Spinal cord (tissue), 10 donors: Measurements from ENCODE around the gene INO80. TPM values are rescaled to one million over a fixed set of nuclear protein-coding genes. Genes with fewer than 3 reads are reported as not detected.
A peak's percentile ranks its signal among the peaks of the same experiment; 100 is the strongest.

Source experiments
- DNase-seq, 6 donors: peaks; one replicate each; pipeline versions ENCODE4 v3.0.0 to v3.0.0-alpha.2; 2013 to 2015; ENCODE audit warnings: low spot score in 6 of 6, low read depth in 4 of 6
- H3K27ac ChIP-seq: one replicate; pipeline ENCODE4 v1.5.1; 2013; ENCODE audit warnings: low read depth, low read length, control low read depth
- H3K27me3 ChIP-seq: one replicate; pipeline ENCODE4 v1.6.1; 2013; ENCODE audit warnings: low read length; ENCODE audit not compliant: control insufficient read depth, insufficient read depth
- H3K36me3 ChIP-seq: one replicate; pipeline ENCODE4 v1.6.1; 2013; ENCODE audit warnings: low read length; ENCODE audit not compliant: control insufficient read depth, insufficient read depth
- H3K4me1 ChIP-seq: one replicate; pipeline ENCODE4 v1.6.1; 2013; ENCODE audit warnings: low read length; ENCODE audit not compliant: control insufficient read depth, insufficient read depth
- H3K4me3 ChIP-seq: one replicate; pipeline ENCODE4 v1.5.1; 2013; ENCODE audit warnings: low read depth, low read length, control low read depth
- H3K9me3 ChIP-seq: one replicate; pipeline ENCODE4 v1.6.1; 2013; ENCODE audit warnings: low read length; ENCODE audit not compliant: control insufficient read depth, insufficient read depth
- WGBS: methylation state at CpG from one replicate; pipeline ENCODE4 v1.1.5; 2013; ENCODE audit warnings: missing lambda C conversion rate; ENCODE audit not compliant: insufficient coverage; 5-methylcytosine and 5-hydroxymethylcytosine counted together
- polyA plus RNA-seq, 2 donors: library from polyadenylated mRNA; unstranded; fragments of 120-200 nt; gene quantifications; one replicate each; pipeline ENCODE4 v1.2.1, GENCODE V29; 2013; ENCODE audit not compliant: insufficient read length in 2 of 2
- total RNA-seq, 2 donors: library from RNA; depleted of rRNA in 1 of 2; stranded (reverse); fragments of 120-200 nt in 1 of 2; fragments of >200 nt in 1 of 2; gene quantifications; one replicate each; pipeline versions ENCODE4 v1.2.3 to v1.2.4, GENCODE V29; 2013 to 2014
- donor health status: healthy.

INO80 gene
- total and polyA plus RNA-seq, 4 donors, result 15.9 to 27.8 (median 19.3) TPM

DNA sequence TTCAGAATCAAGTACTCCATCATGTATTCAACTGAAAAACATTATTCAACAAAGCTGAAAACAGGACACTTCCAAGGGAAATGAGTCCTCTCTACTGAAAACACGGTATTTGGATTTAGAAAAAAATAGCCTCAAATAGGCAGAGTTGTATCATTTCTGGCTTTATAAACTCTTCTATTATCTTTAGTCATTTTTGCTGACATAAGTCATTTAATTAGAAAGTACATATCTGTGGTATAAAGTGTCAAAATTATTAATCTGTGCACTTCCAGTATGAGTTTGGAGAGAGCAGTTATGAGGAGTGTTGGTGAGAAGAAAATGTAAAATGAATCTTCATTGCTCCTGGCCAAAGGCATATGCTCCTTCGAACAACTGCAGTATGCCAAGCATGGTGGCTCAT is 59.3 kb downstream of the INO80 start:
- Histone ChIP-seq H3K27ac (no peak overlapping the region), H3K9me3 (no peaks in the 10 kb centered on the region), H3K4me3 (no peak overlapping the region), H3K4me1 (no peaks in the 10 kb centered on the region), H3K36me3 (peaks cover 51% of the 10 kb centered on the region), H3K27me3 (no peaks in the 10 kb centered on the region)
- DNase-seq, result no peak
- WGBS, result 100% methylated on average over 1 of the region's 2 CpGs

DNA sequence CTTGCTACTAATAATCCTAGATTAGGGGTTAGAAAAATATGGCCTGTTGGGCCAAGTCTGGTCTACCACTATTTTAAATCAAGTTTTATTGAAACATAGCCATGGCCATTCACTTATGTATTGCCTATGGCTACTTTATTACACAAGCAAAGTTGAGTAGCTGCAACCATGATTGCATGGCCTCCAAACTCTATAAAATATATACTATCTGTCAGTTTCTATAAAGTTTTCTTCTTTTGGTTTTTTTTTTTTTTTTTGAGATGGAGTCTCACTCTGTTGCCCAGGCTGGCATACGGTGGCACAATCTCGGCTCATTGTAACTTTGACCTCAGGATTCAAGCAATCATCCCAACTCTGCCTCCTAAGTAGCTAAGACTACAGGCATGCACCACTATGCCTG is 60.4 kb downstream of the INO80 start:
- no peaks in the 10 kb centered on the region for H3K9me3 ChIP-seq
- no peaks in the 10 kb centered on the region for H3K27me3 ChIP-seq
- 86% methylated on average over 2 of the region's 2 CpGs for WGBS
- no peaks in the 10 kb centered on the region for H3K4me1 ChIP-seq
- H3K27ac ChIP-seq, result no peak overlapping the region
- no peak overlapping the region for H3K4me3 ChIP-seq
- peaks cover 56% of the 10 kb centered on the region for H3K36me3 ChIP-seq
- no peak for DNase-seq

DNA sequence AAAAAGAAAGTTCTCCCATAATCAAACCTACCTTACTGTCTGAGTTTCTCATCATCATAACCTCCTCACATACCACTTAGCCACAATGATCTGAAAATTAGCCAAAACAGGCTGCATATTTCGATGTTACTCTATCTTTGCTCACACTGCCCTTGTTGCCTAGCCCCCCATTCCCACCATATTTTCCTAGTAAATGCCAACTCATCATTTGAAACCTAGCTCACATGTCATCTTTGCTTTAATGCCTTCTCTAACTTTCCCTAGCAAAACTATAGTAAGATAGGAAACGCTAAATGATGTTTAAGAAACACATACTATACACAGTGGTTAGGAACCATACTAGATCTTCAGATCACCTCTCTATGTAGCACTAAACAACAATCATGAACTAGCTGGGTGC is 64.9 kb downstream of the INO80 start:
- H3K4me1 ChIP-seq, result no peaks in the 10 kb centered on the region
- peaks cover 50% of the 10 kb centered on the region for H3K36me3 ChIP-seq
- no peak overlapping the region for H3K4me3 ChIP-seq
- WGBS, result 100% methylated on average over 2 of the region's 2 CpGs
- no peak overlapping the region for H3K27ac ChIP-seq
- DNase-seq, result no peak
- no peaks in the 10 kb centered on the region for H3K27me3 ChIP-seq
- H3K9me3 ChIP-seq, result no peaks in the 10 kb centered on the region

DNA sequence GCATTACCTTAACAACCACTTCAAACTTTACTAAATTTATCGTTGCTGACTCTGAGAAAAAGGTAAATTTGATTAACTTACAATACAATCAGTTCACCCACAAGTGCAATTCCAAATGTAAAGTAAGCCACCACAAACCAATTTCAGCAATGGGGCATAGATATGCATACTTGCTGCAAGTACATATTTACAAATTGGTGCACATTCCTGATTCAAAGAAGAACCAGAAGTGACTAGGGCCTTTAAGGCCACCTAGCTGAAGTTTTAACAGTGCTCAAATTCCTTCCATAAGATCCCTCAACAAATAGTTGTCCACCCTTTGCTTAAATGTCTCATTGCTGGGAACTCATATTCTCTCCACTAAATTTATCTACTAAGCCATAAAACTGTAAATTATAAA is 67.2 kb downstream of the INO80 start:
- Histone ChIP-seq H3K4me1 (no peaks in the 10 kb centered on the region), H3K4me3 (no peak overlapping the region), H3K9me3 (no peaks in the 10 kb centered on the region), H3K27ac (no peak overlapping the region), H3K27me3 (no peaks in the 10 kb centered on the region), H3K36me3 (peaks cover 55% of the 10 kb centered on the region)
- DNase-seq, result no peak
- WGBS, result 100% methylated on average over 1 of the region's 1 CpG

DNA sequence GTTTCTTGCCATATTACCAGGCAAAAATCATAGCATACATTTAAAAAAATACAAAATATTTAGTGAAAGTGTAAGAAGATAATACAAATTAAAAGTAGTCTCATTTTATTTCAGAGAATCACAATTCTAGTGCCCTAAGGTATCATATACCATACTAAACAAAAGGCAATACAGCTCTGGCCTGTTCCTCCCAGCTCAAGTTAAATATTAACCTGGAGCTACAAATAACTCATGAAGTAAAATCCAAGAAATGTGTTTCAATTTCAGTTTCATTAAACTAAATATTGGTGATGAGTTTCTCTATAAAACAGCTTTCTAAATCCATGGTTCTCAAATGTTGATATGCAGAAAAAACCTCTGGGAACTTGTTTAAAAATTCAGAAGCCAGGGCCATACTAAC is 67.7 kb downstream of the INO80 start:
- H3K4me1 ChIP-seq, result no peaks in the 10 kb centered on the region
- no peaks in the 10 kb centered on the region for H3K9me3 ChIP-seq
- H3K36me3 ChIP-seq, result peaks cover 55% of the 10 kb centered on the region
- H3K27ac ChIP-seq, result no peak overlapping the region
- no peaks in the 10 kb centered on the region for H3K27me3 ChIP-seq
- DNase-seq, result no peak
- no peak overlapping the region for H3K4me3 ChIP-seq

DNA sequence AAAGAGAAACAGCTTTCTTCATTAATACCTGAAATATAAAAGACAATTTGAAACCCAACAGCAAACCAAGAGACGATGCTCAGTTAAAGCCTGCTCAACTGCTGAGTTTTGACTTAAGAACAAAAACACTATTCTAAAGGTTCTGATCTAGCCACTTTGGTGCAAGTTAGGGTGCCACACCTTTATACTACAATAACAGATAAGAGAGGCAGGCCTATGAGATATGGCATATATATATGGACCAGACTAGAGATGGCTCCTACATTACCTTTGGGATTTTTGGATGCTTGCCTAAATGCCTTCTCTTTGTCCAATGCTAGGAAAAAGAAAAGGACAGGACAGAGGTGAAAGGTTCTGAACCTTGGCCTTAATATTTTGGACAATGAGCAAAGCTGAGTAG is 68.6 kb downstream of the INO80 start:
- Histone ChIP-seq H3K27me3 (no peaks in the 10 kb centered on the region), H3K27ac (no peak overlapping the region), H3K36me3 (peaks cover 48% of the 10 kb centered on the region), H3K4me1 (no peaks in the 10 kb centered on the region), H3K9me3 (no peaks in the 10 kb centered on the region), H3K4me3 (no peak overlapping the region)
- DNase-seq, result no peak
- WGBS, result no CpG with 5 or more reads among the region's 1 CpG

DNA sequence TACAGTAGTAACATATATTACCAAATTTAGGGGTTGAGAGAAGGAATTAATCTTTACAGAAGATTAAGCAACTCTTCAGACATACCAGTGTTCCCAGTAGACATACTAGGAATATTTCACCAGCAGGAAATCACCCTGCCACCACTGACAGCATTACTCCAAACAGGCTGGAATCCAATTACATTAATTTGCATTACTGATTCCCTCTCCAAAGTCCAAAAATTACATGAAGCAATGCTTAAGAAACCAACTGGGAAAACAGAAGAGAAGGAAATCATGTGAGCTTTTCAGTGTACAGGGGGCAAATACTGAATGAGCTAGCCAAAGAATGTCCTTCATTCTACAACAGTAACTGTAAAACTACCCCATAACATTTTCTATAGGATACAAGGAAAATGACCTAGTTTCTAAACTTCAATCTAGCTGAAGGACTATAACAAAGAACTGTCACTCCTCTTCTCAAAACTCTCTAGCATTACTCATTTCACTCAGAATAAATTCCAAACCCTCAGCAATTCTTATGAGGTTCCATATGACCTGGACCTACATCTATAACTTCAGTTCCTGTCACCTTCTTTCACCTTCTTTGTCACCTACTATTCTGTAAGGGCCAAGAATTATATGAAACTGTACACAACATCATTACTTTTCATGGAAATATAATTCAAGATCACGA is 72.7 kb downstream of the INO80 start:
- no CpG with 5 or more reads among the region's 1 CpG for WGBS

DNA sequence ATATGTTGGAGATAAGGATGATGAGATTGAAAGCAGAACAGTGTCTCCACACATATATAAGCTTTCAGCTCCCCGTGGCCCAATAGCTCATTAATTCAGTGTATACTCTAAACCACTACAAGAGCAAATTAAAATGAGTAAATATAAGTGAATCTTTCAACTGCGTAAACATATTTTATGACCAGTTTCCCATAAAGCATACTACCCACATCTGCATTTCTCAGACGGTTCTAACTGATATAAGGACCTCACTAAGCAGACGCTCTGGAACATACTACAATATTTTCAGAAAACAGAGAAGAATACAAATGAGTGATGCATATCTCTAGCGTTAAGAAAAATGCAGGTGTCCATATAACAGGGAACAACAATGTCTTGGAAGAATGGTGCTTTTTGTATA is 73.2 kb downstream of the INO80 start:
- no peaks in the 10 kb centered on the region for H3K4me1 ChIP-seq
- H3K4me3 ChIP-seq, result no peak overlapping the region
- no peaks in the 10 kb centered on the region for H3K9me3 ChIP-seq
- H3K36me3 ChIP-seq, result peaks cover 41% of the 10 kb centered on the region
- WGBS, result no CpG with 5 or more reads among the region's 5 CpGs
- H3K27me3 ChIP-seq, result no peaks in the 10 kb centered on the region
- H3K27ac ChIP-seq, result no peak overlapping the region
- DNase-seq, result peak in 1 of 6 donors; percentile 6

More for the DNA sequence above, 72.7 kb downstream of the INO80 start:
- Histone ChIP-seq H3K9me3 (no peaks in the 10 kb centered on the region), H3K4me3 (no peak overlapping the region), H3K36me3 (peaks cover 41% of the 10 kb centered on the region), H3K4me1 (no peaks in the 10 kb centered on the region), H3K27ac (no peak overlapping the region), H3K27me3 (no peaks in the 10 kb centered on the region)
- DNase-seq, result peak in 1 of 6 donors; percentile 8

DNA sequence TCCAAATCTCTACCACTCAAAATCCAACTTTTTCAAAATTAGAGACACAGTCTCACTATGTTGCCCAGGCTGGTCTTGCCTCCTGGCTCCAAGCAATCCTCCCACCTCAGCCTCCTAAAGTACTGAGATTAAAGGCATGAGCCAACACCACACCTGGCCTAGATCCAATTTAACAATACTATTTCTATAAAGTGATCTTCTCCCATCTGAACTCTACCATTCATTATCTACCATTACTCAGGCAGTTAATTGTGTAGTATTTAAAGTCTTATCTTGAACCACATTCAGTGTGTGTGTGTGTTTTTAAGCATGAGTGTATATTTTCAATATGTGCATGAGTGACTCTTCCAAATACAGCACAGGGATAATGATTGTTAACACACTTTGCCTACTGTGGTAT is 77.0 kb downstream of the INO80 start:
- Histone ChIP-seq H3K4me3 (no peak overlapping the region), H3K27me3 (no peaks in the 10 kb centered on the region), H3K9me3 (no peaks in the 10 kb centered on the region), H3K36me3 (peaks cover 21% of the 10 kb centered on the region), H3K4me1 (no peaks in the 10 kb centered on the region), H3K27ac (no peak overlapping the region)
- DNase-seq, result no peak

DNA sequence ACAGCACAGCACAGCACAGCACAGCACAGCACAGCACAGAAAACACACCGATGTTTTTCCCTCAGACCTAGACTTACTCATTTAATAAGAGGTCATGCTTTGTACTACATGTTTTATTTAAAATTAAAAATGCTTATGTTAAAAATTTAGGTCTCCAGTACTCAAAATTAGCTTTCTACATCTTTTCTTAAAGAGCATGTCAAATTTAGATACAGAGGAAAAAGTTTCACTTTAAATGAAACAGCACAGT is 84.1 kb downstream of the INO80 start:
- H3K4me3 ChIP-seq, result no peak overlapping the region
- no peaks in the 10 kb centered on the region for H3K27me3 ChIP-seq
- no CpG with 5 or more reads among the region's 1 CpG for WGBS
- no peaks in the 10 kb centered on the region for H3K4me1 ChIP-seq
- no peak overlapping the region for H3K27ac ChIP-seq
- DNase-seq, result no peak
- no peaks in the 10 kb centered on the region for H3K9me3 ChIP-seq
- H3K36me3 ChIP-seq, result peaks cover 3% of the 10 kb centered on the region
